OCI-M2 (cell line): Measurements from ENCODE around the gene CPNE8.

Experiments
- DNase-seq: peaks from one replicate; lab custom pipeline; 2025; ENCODE audit not compliant: unreplicated experiment; lab: John Stamatoyannopoulos, UW

CPNE8 gene

DNA sequence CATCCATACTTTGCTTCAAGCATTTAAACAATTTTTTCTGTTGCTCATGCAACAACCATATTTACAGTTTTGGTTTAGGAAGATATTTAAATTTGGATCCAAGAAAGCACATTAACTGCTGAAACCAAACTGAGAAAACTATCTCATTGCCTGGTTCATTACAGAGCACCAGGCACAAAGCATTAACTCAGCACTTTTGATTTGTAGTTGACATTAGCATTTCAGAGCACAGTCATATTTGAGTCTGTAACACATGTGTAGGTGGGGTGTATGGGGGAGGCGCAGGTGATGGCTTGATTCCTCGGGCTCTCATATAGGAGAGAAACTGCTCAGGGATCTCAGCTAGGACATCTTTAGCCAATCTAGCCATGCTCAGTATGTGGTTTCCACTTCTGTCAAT, 251.7 kb downstream of the CPNE8 start:
- DNase-seq = no peak

DNA sequence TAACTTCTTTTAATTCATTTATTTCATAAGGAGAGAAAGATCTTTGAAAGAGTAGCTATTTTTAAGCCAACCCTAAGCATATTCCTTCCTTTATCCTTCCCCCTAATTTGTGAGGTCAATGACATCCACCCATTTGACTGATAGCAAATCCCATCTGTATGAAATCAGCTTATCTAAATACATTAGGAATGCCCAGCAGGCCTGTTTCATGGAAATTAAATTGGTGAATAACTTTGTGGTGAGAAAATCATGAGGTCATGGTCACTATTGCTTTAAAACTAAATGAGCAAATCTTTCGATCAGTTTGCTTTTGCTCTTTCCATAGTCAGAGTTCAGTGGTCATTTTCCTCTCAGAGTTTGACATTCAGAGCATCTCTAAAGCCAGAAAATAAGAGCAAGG, 256.6 kb downstream of the CPNE8 start:
- no peak for DNase-seq

DNA sequence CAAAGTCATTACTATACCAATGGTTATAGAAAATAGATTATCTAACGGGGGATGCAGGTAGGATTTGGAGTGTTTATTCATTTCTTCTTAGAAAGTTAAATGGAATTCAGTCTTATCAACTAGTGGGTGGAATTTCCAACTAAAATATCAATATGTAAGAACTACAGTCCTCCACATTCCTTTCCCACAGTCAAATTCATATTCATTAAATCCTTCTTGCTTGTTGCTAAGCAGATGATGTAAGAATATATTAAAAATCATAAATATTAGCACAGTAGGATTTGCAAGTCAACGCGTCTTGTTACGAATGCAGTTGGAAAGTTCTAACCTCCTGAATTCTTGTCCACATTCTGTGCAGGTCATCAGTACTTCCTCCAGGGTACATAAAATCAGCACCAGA, 259.2 kb downstream of the CPNE8 start:
- no peak for DNase-seq

DNA sequence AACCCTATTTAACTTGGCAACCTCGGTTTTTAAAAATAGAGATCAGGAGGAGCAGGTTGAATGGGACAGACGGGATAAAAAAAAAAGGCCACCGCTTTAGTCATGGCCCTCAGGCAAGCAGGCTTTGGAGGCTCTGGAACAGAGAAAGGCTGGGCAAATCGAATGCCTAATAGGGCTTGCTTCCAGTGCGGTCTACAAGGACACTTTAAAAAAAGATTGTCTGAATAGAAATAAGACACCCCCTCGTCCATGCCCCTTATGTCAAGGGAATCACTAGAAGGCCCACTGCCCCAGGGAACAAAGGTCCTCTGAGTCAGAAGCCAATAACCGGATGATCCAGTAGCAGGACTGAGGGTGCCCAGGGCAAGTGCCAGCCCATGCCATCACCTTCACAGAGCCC, 265.8 kb downstream of the CPNE8 start:
- DNase-seq = no peak

DNA sequence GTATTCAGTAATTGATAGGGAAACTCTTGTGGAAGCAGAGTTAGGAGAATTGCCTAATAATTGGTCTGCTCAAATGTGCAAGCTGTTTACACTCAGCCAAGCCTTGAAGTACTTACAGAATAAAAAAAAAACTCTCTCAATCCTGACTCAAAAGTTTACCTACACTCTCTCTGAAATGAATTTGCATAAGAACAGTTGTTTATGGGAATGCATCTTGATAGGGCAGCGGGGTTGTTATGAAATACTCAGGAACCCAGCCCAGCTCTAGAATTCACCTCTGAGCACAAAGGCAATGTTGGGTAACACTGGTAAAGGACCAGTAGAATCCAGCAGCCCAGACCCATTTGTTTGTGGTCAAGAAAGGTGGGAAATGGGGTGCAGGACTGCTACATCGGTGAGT, 267.0 kb downstream of the CPNE8 start:
- no peak for DNase-seq

DNA sequence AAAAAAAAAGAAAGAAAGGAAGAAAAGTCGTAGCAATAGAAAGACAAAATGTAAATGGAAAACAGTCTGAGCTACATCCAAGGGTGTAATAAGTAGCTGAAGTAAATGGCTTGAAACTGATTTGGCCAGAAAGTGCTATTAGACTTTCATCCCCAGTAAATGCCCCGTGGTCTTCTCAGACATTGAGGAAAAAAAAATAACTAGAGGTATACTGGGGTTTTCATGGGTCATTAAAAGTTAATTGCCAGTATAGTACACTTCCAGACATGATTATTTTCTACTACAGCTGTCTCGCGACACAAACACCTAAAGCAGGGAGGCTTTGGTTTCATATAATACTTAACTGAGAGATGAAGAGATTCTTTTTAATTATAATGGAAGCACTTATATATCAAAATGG, 271.9 kb downstream of the CPNE8 start:
- DNase-seq = no peak

DNA sequence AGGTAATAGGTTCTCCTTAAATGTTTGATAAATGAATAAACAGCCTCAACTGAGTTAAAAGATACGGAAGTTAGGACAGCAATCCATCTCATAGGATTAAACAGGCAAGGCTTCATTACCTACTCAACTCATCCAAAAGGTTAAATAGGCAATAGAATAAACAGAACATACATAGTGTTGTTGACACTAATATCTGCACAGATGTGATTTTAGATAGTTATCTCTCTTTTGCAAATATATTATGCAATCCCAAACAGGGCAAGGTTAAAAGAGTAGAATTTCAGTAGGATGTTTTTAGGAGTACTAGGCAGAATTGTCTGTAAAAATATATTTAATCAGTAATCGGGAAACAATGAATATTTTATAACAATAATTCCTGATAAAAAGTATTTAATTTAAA, 276.3 kb downstream of the CPNE8 start:
- DNase-seq = no peak

- DNase-seq = no peak
Observed at GRCh38 chr12:38628288-38628687, 277.1 kb downstream of the CPNE8 start.

DNA sequence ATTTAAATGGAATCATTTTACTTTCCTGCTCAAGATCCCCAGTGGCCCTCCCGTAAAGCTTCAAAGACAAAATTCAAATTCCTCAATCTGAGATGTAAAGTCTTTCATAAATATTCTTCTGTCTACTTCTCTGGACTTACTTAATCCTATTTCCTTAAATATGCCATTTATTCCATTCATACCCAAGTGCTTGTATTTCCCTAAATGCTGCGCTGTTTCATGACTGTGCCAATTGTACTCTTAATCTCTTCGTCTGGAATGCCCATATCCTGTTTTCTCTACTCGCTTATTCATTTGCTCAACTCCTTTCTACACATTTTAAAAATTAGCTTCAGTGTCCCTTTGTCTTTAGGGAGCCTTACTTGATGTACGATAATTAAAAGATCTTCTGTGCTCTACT, 280.1 kb downstream of the CPNE8 start:
- DNase-seq = no peak

DNA sequence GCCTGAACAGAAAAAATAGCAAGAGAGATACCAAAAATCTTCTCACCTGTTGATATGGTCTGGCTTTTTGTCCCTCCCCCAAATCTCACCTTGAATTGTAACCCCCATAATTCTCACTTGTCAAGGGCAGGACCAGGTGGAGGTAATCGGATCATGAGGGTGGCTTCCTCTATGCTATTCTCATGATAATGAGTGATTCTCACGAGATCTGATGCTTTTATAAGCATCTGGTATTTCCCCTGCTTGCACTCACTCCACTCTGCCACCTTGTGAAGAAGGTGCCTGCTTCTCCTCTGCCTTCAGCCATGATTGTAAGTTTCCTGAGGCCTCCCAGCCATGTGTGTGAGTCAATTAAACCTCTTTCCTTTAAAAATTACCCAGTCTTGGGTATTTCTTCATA, 291.2 kb downstream of the CPNE8 start:
- DNase-seq = no peak

DNA sequence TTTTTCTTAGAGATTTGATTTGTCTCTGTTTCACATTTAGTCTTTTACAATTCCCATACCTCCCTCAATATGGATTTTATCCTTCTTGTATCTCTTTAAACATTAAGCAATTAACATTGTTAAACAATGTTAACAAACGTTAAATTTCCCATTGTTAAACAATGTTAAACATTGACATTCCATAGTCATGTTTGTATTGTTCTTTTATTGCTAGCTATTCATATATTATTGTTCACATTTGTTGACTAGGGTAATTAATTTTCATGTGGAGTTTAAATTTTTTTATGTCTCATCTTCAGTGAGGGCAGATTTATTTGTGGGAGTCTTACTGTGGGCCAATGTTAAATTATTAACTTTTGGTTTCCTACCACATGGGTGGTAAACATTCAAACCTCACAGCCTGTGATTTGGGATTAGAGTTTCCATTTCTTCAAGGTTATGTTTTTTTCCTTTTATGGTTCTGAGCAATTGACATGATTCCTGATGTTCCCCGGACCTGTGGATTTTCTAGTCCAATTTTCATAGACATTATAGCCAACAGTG, 294.5 kb downstream of the CPNE8 start:
- no peak for DNase-seq

DNA sequence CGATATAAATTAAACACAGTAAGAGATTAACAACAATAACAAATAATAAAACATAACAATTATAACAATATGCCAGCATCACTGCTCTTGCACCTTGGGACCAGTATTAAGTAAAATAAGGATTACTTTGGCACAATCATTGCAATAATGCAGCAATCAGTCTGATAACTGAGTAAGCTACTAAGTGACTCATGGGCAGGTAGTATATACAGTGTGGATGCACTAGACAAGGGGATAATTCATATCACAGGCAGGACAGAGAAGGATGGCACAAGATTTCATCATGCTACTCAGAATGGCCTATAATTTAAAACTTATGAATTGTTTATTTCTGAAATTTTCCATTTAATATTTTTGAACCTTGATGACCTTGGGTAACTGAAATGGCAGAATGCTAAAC, 298.1 kb downstream of the CPNE8 start:
- no peak for DNase-seq
